HG03520 (cell line): ENCODE data around the gene TMEM203.
"Not testable (repeated sequence)": the region's sequence is repeated elsewhere in the genome, so short reads cannot be mapped to it uniquely, and the experiment has no call there.

Experiments used
- ATAC-seq: cut with Tn5 transposase; IDR thresholded peaks from one replicate; pipeline ENCODE4 v1.9.1; 2021; ENCODE audit warnings: mild to moderate bottlenecking, moderate library complexity; ENCODE audit not compliant: unreplicated experiment

TMEM203 gene

GRCh38 chr9:137205126-137206069, at the start of gene TMEM203, which contains the start of gene NDOR1:
TSS of gene TMEM203 (minus strand) at chr9:137205648. CDS start at chr9:137205414, 234 bp downstream.
TSS of gene NDOR1 (plus strand) at chr9:137205700. CDS start at chr9:137205778, 78 bp downstream.
- peak; percentile 34 for ATAC-seq

- ATAC-seq: peak; percentile 64
These were observed 49.4 kb upstream of the TMEM203 start, which contains the start of gene NELFB for GRCh38 chr9:137254624-137255447. TSS of gene NELFB (plus strand) at chr9:137255327.

- no peak for ATAC-seq
These were observed 48.5 kb upstream of the TMEM203 start for GRCh38 chr9:137253717-137254623.

- no peak for ATAC-seq
These were observed 47.4 kb upstream of the TMEM203 start for GRCh38 chr9:137252555-137253506.

- no peak for ATAC-seq
These were observed 46.2 kb upstream of the TMEM203 start for GRCh38 chr9:137251490-137252268.

- no peak for ATAC-seq
These were observed 45.7 kb upstream of the TMEM203 start, which contains the start of gene STPG3 for GRCh38 chr9:137251194-137251461. TSS of gene STPG3 (plus strand) at chr9:137251286. CDS start at chr9:137251287, 1 bp downstream.

- ATAC-seq: no peak
These were observed 45.1 kb upstream of the TMEM203 start for GRCh38 chr9:137250329-137251193.

GRCh38 chr9:137247916-137248175, 42.4 kb upstream of the TMEM203 start:
- ATAC-seq: no peak

GRCh38 chr9:137247135-137247915, 41.9 kb upstream of the TMEM203 start:
- ATAC-seq: no peak

GRCh38 chr9:137245450-137246421, 40.3 kb upstream of the TMEM203 start:
- no peak for ATAC-seq

GRCh38 chr9:137244486-137245449, 39.3 kb upstream of the TMEM203 start:
- no peak for ATAC-seq

- no peak for ATAC-seq
These were observed 38.4 kb upstream of the TMEM203 start for GRCh38 chr9:137243626-137244485.

GRCh38 chr9:137243266-137243625, 37.8 kb upstream of the TMEM203 start:
- ATAC-seq: not testable (repeated sequence)
